Measurements from ENCODE around the gene ACSM6. TPM values are rescaled to one million over a fixed set of nuclear protein-coding genes. Genes with fewer than 3 reads are reported as not detected.
"Not testable (repeated sequence)": the region's sequence is repeated elsewhere in the genome, so short reads cannot be mapped to it uniquely, and the experiment has no call there.

ACSM6 gene
- total RNA-seq, 1 donor from 2014 or later = not detected

DNA sequence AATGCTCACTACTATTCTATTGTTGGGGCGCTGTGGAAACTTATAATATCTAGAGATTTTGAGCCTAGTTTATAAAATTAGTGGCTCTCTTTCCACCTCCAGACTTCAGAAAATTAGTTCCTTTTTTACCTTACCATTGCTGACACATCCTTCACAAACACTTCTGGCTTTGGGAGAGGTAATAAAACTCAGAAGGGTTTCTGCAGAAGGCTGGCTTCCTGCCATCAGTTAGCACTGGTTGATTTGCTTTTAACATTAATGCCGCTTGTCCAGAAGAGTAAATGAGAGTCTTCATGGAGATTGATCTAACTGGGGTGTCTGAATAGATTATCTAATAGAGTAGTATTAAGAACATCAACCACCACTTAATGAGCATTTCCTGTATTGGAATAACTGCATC is 20.3 kb downstream of the ACSM6 start:
- DNase-seq (ENCODE audit: low read depth) = no peak

DNA sequence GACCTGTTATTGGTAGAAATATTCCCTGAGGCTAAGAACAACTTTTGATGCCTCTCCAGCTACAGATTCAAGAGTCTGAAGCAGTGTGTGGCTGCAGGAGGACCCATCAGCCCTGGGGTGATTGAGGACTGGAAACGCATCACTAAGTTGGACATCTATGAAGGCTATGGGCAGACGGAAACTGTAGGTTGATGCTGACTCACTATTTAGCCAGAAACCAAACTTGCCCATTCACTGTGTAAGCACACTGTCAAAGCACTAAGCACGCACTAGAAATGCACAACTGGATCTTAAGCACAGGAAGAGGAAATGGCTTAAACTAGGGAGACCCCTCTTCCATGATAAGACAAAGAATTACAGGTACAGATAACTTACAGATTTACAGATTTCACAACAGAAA is 20.8 kb downstream of the ACSM6 start:
- no peak for DNase-seq (ENCODE audit: low read depth)

DNA sequence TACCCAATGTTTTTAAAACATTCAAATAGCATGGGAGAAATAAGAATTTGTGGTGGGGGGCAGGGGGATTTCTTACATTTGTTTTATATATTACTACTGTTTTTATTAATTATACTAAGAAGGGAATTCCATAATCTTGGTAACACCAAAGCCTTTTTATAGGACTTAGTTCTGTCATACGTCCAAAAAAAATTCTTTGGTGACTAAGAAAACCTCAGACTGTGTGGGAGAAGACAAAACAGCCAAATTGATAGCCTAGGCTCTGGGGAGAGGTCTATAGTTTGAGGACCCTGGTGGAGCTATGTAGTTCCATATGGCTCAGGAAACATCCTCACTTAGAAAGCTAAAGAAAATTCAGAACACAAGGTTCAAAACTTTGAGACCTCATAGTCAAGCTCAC is 23.4 kb downstream of the ACSM6 start:
- DNase-seq (ENCODE audit: low read depth) = no peak

GRCh38 chr10:95220539-95220938 is 26.5 kb downstream of the ACSM6 start:
- no peak for DNase-seq (ENCODE audit: low read depth)

DNA sequence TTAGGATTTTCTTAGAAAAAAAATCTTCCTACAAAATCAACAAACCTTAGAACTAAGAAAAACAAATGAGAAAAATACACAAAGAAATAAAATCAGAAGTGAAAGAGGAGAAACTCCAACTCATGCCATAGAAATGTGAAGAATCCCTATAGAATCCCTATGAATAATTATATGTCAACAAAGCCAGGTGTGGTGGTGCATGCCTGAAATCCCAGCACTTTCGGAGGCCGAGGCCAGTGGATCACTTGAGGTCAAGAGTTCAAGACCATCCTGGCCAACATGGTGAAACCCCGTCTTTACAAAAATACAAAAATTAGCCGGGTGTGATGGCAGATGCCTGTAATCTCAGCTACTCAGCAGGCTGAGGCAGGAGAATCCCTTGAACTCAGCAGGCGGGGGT is 27.1 kb downstream of the ACSM6 start:
- DNase-seq (ENCODE audit: low read depth) = no peak

DNA sequence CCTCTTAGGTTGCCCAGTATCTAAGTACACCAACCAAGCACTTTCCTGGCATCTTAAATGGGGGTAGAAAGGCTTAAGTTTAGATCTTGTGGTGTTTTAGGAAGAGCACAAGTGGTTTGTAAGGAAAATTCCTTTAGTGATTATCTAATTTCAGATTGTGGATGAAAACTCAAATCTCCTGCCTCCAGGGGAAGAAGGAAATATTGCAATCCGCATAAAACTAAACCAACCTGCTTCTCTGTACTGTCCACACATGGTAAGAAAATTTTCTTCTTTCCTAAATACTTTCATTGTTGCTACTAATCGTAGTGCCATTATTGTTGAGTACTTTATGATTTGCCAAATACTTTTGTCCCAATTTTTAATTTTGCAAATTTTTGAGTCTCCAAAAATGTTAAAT is 31.1 kb downstream of the ACSM6 start:
- no peak for DNase-seq (ENCODE audit: low read depth)

GRCh38 chr10:95228934-95229723 is 35.1 kb downstream of the ACSM6 start:
- not testable (repeated sequence) for DNase-seq (ENCODE audit: low read depth)

DNA sequence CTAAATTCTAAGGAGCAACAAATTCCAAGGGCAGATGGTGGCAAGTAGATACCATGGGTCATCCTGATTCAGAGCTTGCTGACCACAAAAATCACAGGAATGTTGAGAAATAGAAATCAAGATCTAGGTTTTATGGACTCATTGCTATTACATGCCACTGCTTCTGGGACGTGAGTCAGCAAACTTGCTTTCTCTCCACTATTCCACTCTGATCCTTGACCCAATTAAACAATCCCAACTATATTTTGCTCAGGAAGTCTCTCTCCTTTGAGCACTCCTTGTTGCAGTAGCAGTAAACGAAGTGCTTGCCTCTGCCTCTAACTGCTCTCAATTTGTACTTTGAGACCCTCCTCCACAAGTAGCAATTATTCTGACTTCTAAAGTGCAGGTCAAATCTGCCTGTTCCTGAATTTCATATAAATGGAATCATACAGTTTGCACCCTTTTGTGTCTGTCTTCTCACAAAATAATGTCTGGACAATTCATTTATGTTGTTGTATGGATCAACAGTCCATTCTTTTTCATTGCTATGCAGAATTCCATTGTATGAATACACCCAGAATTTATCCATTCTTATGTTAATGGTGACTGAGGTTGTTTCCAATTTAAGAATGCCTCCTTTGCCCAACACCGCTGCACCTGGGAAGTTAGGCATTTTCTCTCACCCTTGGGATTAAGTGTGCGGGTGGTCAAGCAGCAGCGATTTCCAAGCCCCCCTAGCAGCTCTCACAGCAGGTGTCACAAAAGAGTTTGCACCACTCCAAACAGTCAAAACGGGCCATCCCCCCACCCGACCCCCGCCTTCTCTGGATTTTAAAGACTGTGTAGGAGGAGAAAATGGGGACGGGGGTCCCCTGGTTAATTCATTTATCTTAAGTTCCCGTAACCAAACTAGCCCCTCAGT is 35.9 kb downstream of the ACSM6 start:
- peak; percentile 90 for DNase-seq (ENCODE audit: low read depth)

GRCh38 chr10:95230677-95231586 is 36.9 kb downstream of the ACSM6 start:
- DNase-seq (ENCODE audit: low read depth) = not testable (repeated sequence)

GRCh38 chr10:95233377-95234034 is 39.5 kb downstream of the ACSM6 start:
- no peak for DNase-seq (ENCODE audit: low read depth)

DNA sequence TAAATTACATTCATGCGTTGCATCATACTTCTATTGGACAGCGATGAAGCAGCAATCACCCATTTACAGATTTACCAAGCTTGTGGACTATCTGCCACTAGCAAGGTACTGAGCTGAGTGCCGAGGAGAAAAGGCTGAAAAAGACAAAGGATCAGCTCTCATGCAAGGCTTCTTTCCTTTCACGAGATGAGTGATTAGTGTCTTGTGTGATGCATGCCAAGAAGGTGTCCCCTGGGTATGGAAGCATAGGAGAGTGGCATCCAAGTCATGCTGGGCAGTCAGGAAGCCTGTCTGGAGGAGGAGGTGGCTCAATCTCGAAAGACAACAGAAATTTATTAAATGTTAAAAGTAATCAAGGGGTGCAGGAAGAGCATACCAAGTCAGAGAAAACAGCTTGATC is 40.9 kb downstream of the ACSM6 start:
- DNase-seq (ENCODE audit: low read depth) = no peak

- DNase-seq (ENCODE audit: low read depth) = no peak
These were observed 41.6 kb downstream of the ACSM6 start for GRCh38 chr10:95235676-95236067.

GRCh38 chr10:95236068-95236903 is 42.2 kb downstream of the ACSM6 start:
- no peak for DNase-seq (ENCODE audit: low read depth)

GRCh38 chr10:95237376-95238170 is 43.5 kb downstream of the ACSM6 start:
- DNase-seq (ENCODE audit: low read depth) = peak; percentile 49

GRCh38 chr10:95240096-95240495 is 46.1 kb downstream of the ACSM6 start:
- DNase-seq (ENCODE audit: low read depth) = not testable (repeated sequence)

GRCh38 chr10:95240811-95241210 is 46.8 kb downstream of the ACSM6 start:
- no peak for DNase-seq (ENCODE audit: low read depth)

DNA sequence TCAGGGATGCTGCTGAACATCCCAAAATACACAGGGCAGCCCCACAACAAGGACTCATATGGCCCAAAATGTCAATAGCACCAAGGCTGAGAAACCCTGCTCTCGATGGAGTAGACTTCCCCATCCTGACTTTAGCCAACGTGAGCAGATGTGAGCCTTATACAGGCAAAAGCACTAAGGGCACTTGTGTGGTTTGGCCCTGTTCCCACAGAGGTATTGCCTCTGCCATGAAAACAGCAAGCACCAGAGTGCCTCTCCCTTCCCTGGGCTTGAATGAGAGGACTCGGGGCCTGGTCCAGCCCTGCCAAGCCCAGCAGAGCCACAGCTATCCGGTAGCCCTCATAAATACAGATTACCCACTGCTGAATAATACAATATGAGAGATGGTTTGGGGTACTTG is 47.5 kb downstream of the ACSM6 start:
- no peak for DNase-seq (ENCODE audit: low read depth)

DNA sequence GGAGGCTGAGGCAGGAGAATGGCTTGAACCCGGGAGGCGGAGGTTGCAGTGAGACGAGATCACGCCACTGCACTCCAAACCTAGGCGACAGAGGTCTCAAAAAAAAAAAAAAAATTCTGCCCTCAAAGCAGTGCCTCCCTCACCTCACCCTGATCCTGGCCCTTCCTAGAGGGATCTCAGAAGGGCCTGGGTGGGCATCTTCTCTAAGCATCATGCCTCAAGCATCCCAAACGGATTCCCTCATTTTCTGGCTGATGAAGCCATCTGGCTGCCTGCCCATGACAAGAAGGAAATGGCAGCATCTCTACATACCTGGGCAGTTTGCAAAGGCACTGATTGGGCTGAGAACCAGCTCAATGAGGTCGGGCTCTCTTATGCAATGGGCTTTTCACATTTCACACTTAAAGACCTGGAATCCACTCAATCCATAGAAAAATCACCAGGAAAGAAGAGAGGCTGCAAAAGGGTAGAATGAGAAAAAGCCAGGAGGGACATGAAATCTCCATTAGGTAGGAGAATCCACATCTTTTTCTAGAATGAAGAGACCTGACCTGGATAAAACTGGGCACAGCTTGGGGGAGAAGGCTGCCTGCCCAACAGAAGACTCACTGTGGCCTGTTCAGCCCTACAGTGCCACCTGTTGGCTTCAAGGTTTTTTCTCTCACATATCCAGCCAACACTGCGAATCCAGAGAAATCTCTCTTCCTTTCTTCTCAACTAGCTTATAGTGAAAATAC is 48.7 kb downstream of the ACSM6 start:
- DNase-seq (ENCODE audit: low read depth) = peak; percentile 79

GRCh38 chr10:95243318-95243617 is 49.2 kb downstream of the ACSM6 start:
- no peak for DNase-seq (ENCODE audit: low read depth)

Data from myocyte (in vitro differentiated cells).